ENCODE data around the gene DICER1.
"Not testable (repeated sequence)": the region's sequence is repeated elsewhere in the genome, so short reads cannot be mapped to it uniquely, and the experiment has no call there.

Gene DICER1

DNA sequence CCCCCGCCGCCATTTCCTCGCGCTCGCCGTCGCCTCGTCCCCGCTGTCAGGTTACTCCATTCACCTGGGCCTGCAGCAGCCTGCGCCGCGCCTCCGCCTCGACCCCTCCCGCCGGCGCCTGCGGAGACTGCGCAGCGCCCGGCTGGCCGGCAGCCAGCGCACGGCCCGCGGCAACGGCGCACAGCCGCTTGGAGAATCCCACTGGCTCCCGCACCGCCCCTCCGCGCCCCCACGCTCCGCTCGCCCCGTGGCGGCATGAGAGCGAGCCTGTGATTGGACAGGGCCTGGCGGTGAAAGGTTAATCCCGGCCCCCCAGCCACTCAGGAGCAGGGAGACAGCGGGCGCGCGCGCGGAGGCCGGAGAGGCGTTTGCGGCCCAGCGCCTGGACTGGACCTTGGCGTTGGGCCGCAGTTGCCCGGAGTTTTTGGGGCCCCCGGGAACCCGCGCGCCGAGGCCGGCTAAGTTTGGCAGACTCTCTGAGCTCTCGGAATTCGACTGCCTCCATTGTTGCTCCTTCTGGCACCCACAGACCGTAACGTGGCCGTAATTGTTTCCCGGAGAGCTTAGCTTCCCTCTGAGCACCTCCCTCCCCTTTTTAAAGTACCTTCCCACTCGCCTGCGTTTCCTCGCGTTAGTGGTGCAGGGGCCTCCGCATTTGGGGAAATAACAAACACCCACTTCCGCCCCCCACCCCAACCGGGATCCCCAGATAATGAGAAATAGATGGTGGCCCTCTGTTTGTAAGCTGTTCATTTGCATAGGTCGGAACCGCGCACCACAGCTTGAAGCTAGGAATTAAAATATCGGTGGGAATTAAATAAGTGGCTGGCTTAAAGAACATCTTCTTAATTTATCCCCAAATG is at the start of gene DICER1:
Gene DICER1 (minus strand): TSS at position 203 of the 863 bp plus-strand sequence. CDS start 24,071 bp downstream, outside the sequence.
- DNase-seq, result peak; percentile 91

DNA sequence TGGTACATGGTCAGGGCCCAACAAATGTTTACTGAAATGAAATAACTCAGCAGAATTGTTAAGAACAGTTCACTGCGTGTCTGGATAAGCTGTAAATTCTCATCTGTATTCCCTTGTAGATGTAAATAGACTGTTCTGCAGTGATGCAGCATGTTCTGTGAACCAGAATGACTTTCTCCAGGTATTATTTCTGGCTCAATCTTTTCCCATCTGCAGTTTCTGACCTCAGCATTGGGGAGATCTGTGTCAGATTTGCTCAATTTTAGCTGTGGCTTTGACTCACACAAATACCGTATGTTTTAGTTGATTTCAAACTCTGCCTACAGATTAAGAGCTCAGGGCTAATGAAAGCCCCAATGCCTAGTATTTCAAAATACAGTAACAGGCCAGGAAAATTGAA is 49.2 kb upstream of the DICER1 start:
- no peak for DNase-seq

- no peak for DNase-seq
Observed at GRCh38 chr14:95204705-95205104, 47.4 kb upstream of the DICER1 start.

DNA sequence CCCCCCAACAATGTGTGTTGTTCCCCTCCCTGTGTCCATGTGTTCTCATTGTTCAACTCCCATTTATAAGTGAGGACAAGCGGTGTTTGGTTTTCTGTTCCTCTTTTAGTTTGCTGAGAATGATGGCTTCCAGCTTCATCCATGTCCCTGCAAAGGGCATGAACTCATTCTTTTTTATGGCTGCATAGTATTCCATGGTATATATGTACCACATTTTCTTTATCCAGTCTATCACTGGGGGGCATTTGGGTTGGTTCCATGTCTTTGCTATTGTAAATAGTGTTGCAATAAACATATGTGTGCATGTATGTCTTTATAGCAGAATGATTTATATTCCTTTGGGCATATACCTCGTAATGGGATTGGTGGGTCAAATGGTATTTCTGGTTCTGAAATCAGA is 44.4 kb upstream of the DICER1 start:
- DNase-seq, result not testable (repeated sequence)

GRCh38 chr14:95200404-95200803 is 43.1 kb upstream of the DICER1 start:
- DNase-seq, result no peak

DNA sequence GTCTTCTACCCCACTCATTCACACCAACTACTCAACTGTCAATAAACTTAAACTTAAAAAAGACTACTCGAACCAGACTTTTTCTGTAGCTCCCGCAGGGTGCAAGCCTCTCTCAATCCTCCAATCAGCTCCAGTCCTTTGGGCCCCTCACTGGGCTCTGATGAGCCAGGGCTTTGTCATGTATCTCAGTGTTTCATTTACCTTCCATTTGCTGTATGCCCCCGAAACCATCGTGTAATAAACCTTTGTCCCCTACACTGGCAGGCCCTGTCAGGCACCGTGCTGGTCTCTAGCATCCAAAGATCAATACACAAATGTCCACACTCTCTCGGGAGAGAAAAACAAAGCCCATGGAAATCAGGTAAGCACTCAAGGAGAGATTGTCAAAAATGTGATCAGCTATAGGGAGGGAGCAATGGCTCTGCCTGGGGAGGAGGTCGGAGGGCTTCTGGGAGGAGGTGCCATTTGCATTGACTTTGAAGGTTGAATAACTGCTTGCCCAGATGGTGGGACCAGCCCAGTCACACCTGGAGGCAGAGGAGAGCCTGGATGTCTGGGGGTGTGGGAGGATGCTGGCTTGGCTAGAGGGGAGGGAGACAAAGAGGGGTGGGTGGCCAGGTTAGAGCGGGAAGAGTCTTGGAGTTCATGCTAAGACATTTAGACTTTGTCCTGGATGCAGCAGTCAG is 42.1 kb upstream of the DICER1 start:
- DNase-seq, result no peak

DNA sequence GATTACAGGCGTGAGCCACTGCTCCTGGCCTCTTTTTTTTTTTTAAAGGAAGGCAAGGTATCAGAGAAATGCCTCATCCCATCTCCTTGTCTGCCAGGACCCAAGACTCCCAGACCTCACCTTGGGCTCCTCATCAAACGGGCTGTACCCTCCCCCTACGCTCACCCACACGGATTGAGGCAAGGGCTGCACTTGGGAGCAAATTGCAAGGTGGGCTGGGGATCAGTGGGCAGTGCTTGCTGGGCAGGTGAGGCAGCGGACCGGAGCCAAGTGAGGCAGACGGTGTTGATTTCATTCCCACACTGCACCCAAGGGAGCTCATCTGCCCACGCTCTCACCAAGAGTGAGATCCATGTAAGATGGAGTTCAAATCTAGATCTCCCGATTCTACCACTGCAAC is 41.0 kb upstream of the DICER1 start:
- no peak for DNase-seq

DNA sequence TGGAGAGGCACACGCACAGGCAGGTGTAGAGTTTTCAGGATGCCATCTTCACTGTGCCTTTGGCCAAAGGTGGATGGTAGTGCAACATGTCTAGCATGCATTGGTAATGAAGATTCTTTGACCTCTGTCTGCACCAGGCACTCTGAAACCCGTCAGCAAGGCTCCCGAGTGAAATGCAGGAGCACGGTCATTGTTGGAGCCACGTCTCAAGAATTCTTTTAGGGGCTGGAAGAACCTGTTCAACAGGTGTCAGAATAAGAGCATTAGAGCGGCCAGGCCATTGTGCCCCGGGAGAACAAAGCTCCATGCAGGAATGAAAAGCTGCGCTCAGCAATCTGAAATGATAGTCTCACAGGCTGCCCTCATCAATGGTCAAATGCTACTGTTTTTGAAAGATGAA is 40.2 kb upstream of the DICER1 start:
- DNase-seq, result no peak

DNA sequence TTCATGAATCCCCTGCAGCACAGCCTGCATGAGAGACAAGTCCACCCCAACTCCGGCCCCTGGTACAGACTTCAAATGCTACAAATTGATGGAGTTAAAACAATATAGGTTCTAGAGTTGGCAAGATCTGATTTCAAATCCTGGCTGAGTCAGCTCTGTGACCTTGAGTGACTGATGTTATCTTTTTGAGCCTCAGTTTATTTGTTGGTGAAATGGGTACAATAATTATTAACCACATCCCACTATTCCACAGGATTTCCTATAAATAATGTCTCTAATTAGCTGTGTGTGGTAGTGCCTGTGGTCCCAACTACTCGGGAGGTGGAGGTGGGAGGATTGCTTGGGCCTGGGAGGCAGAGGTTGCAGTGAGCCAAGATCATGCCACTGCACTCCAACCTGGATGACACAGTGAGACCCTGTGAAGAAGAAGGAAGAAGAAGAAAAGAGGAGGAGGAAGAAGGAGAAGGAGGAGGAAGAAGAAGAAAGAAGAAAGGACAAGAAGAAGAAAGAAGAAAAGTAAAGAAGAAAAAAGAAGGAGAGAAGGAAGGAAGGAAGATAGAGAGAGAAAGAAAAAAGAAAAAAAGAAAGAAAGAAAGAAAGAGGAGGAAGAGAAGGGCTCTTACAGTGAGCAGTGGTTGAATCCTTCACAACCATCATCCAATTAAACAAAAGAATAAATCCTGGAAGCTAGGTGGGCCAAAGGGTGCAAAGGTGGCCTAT is 39.7 kb upstream of the DICER1 start:
- no peak for DNase-seq

DNA sequence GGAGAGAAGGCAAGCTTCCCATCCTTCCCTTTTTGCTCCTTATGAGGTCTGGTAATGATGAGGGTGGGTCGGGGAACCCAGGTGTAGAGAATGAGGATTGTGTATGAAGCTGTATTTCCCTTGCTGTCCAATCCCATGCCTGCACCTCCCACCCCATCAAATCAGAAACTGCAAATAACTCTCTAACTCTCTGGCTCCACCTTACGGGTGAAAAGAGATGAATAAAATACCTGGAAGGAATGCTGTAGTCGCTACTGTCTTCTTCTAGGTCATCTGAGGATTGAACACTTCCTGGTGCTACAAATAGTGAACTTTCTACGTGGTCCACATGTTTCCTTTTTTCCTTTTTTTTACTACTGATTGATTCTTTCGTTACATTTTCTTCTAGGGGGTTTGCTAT is 38.9 kb upstream of the DICER1 start:
- DNase-seq, result no peak

GRCh38 chr14:95195031-95195430 is 37.7 kb upstream of the DICER1 start:
- DNase-seq, result no peak

DNA sequence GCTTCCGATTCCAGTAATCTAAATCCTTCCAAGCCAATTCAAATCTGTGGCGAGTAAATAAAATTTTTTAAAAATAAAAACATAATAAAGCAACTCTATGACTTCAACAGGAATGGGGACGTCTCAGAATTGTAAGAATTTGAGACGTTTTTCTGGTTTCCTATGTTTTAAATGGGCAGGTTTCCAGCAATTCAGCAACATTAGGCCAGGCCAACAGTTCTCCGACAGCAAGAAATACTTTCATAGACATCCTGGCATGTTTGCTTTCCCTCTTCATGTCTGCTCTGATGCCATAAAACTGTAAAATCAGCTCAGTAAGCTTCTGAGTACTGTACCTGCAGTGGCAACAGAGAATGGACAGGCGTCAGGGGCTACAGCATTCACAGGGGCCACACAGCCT is 35.8 kb upstream of the DICER1 start:
- no peak for DNase-seq

DNA sequence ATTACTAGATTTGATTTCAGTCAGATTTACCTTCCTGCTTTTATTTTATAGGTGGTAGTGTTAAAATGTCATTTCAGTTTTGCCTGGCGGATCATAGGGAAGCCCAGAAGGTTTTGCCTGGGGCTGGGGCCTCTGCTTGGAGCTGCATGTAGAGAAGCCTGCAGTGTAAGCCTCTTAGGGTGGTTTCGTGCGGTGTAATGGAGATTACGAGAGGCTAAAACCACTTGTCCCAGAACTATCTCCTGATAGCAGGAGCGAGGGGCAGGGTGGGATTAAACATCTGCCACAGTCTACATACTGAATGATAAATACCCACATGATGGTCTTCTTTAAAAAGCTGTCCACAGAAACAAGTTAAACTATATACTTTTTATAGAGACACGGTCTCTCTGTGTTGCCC is 35.0 kb upstream of the DICER1 start:
- DNase-seq, result no peak

GRCh38 chr14:95191445-95192199 is 34.3 kb upstream of the DICER1 start:
- DNase-seq, result no peak

DNA sequence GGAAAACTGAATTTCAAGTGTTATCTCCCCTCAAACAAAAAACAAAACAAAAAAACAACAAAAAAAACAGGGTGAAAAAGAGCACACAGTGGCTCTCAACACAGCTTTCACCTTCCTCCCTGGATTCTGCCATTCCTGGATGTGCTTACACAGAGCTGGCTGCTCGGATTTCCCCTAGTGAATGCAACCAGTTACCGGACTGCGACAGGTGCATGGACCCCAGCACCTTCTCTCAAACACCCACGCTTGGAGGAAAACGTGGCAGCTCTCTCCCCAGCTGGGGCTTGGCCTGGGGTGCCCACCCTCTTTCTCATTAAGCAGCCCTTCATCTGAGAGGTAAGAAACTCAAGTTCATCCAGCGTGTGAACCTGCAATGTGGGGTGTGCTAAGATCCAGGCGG is 33.5 kb upstream of the DICER1 start:
- no peak for DNase-seq

DNA sequence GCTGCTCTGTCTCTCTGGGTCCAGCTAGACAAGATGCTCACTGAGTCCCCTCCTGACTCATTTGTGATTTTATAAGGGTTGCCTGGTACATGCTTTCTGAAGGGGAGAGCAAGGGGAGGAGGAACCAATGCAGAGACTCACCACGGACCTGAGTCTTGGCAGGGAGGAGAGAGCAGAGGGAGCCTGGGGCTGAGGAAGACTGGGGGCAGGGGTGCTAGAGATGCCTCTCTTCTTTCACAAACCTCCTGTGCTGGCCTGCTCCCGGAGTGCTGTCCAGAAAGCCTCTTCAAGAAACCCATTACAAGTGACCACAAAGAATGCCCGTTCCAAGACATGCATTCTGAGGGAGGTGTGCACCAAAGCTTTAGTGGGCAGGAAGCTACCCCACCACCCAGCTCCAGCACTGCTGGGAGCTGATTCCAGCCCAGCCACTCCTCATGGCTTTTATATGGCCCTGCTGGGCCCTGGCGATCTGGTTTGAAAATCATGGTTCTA is 33.1 kb upstream of the DICER1 start:
- no peak for DNase-seq

GRCh38 chr14:95189367-95190132 is 32.2 kb upstream of the DICER1 start:
- DNase-seq, result no peak

DNA sequence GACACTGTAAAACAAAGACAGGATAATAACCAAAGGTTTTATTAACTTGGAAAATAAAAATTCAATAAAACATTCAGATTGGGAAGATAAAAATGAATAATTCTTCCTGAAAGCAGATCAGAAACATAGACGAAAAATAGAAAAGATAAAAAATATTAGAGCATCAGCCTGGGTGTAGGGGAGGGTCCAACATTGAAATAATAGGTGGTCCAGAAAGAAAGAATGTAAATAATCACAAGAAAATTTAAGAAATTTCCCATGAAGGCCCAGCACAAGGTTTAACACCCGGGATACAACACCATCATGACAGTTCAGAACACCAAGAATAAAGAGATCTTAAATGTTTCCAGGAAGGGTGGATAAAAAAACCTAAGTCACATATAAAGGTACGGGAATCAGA is 31.1 kb upstream of the DICER1 start:
- DNase-seq, result no peak

DNA sequence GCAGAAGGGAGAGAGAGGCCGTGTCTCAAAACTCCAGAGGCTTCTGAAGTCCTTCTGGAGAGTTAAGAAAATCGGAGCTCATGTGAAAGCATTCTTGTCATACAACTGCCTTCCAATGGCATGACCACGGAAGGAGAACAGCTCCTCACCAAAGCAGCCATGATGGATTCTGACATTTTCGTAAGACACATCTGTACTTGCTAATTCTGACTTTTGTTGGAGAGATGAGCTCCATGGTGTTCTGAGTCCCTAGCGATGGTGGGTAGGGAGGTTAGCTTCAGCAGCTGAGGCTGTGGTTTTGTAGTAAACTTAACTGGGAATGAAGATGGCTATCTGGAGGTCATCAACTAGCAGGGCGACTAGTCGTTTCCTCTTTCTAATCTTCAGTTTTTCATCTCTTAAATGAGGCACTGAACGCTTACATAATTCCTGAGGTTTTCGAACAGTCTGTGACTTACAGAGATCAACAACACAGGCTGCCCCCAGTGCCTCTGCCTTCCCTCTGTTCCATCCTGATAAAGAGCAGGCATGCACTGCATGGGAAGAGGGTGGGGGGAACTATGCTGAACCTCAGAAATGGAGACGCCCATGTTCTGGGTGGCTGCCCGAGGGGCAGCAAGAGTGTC is 28.6 kb upstream of the DICER1 start:
- DNase-seq, result no peak

DNA sequence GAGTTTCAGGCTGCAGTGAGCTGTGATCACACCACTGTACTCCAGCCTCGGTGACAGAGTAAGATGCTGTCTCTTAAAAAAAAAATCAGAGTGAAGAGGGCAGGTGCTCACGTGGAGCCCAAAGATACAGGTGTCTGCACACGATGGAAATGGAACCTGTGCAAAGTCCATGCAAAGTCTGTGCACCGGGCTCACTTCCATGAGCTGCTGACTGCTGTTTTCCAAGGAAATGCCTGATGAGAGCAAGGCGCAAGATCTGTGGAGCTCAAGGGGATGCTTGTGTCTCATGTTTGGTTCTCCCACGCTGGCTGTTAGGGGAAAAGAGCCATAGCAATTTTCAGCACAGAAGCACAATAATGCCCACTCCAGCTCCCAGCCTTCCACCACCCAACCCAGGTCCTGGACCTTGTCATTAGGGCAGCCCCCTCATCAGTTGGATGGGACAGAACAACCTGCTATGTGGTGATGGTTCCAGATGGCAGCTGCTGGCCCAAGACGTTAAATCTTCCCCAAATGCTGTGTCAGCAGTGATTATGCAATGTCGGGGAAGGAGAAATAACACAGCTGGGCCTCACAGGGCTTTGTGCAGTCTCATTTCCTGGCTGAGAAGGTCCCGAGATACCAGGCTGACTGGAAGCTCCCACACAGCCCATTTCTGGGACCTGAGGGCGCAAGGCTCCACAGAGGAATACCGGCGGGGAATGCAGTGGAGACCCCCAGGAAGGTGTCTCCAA is 27.9 kb upstream of the DICER1 start:
- no peak for DNase-seq

DNA sequence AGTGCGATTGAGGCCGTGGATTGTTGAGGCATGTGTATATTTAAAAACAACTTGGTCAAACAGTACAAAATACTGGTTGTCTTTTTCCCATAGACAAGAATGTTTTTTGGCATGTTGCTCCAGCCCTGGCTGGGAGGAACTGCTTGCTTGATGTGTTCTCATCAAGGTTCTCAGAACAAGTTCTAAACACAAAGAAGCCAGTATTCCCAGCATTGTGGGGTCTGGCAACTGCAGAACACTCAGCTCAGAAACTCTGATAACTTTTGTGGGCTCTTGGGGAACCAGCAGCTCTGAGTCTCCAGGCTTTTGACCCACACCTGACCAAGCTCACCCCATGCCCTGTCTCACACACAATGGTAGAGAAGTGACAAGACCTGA is 27.1 kb upstream of the DICER1 start:
- no peak for DNase-seq
